ENCODE results near the gene ANXA6.
A peak's percentile ranks its signal among the peaks of the same experiment; 100 is the strongest.

The ANXA6 gene

DNA sequence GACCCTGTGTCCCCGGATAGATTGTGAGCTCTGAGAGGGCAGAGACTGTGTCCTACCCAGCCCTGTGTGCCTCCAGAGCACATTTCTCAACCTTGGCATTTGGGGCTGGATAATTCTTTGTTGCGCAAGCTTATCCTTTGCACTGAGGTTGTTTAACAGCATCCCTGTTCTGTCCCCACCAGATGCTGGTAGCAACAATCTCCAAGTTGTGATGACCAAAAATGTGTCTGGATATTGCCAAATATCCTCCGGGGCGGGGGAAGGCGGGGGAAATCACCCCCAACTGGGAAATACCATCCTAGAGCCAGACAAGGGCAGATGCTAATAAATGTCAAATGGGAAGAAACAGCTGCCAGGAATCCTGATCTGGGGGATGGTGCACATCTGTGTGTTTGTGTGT, 52.8 kb downstream of the ANXA6 start:
- peaks cover 55% of the 10 kb centered on the region for H3K36me3 Mint-ChIP-seq
- H3K4me3 Mint-ChIP-seq = no peak overlapping the region
- H3K4me1 Mint-ChIP-seq = peaks cover 18% of the 10 kb centered on the region
- no peaks in the 10 kb centered on the region for H3K27me3 Mint-ChIP-seq
- no peaks in the 10 kb centered on the region for H3K9me3 Mint-ChIP-seq
- peak overlapping the region; percentile 75 for H3K27ac Mint-ChIP-seq
- ATAC-seq (ENCODE audit: low read depth) (no peak), DNase-seq (ENCODE audit: low spot score in 2 of 2) (no peak)

DNA sequence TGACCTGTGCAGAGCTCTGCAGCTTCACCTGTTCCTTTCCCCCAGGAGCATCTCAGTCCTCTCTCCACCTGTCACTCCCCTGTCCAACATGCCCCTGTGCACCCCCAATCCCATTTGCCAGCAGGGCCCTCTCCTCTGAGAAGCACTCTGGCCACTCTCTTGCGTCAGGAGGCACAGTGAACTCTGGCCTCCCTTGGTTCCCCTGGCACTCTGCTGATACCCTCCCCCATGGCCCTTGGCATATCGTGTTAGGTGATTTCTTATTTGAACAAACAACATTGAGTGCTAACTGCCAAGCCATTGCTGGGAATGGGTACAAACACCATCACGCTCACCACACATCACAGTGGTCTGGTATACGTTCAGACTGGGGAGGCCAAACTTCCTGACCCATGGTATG, 55.8 kb downstream of the ANXA6 start:
- H3K4me3 Mint-ChIP-seq = no peak overlapping the region
- peak overlapping the region; percentile 85 for H3K27ac Mint-ChIP-seq
- ATAC-seq (ENCODE audit: low read depth) = no peak
- no peaks in the 10 kb centered on the region for H3K27me3 Mint-ChIP-seq
- no peaks in the 10 kb centered on the region for H3K9me3 Mint-ChIP-seq
- peaks cover 40% of the 10 kb centered on the region for H3K36me3 Mint-ChIP-seq
- peaks cover 28% of the 10 kb centered on the region for H3K4me1 Mint-ChIP-seq
- DNase-seq (ENCODE audit: low spot score in 2 of 2) = no peak

- H3K9me3 Mint-ChIP-seq = no peaks in the 10 kb centered on the region
- peak overlapping the region; percentile 60 for H3K27ac Mint-ChIP-seq
- ATAC-seq (ENCODE audit: low read depth) (no peak), DNase-seq (ENCODE audit: low spot score in 2 of 2) (no peak)
- no peaks in the 10 kb centered on the region for H3K27me3 Mint-ChIP-seq
- peaks cover 24% of the 10 kb centered on the region for H3K4me1 Mint-ChIP-seq
- H3K36me3 Mint-ChIP-seq = peaks cover 34% of the 10 kb centered on the region
- H3K4me3 Mint-ChIP-seq = no peak overlapping the region
Observed at GRCh38 chr5:151101151-151101550, 56.4 kb downstream of the ANXA6 start.

GRCh38 chr5:151100681-151101080, 56.9 kb downstream of the ANXA6 start:
- Mint-ChIP-seq H3K27me3 (no peaks in the 10 kb centered on the region), H3K27ac (peak overlapping the region; percentile 60), H3K36me3 (peaks cover 34% of the 10 kb centered on the region), H3K4me1 (peaks cover 29% of the 10 kb centered on the region), H3K4me3 (no peak overlapping the region), H3K9me3 (no peaks in the 10 kb centered on the region)
- DNase-seq (ENCODE audit: low spot score in 2 of 2) = no peak
- no peak for ATAC-seq (ENCODE audit: low read depth)

- peak overlapping the region; percentile 89 for H3K27ac Mint-ChIP-seq
- no peak overlapping the region for H3K4me3 Mint-ChIP-seq
- H3K9me3 Mint-ChIP-seq = no peaks in the 10 kb centered on the region
- DNase-seq (ENCODE audit: low spot score in 2 of 2) (no peak), ATAC-seq (ENCODE audit: low read depth) (no peak)
- no peaks in the 10 kb centered on the region for H3K27me3 Mint-ChIP-seq
- H3K36me3 Mint-ChIP-seq = peaks cover 29% of the 10 kb centered on the region
- peaks cover 39% of the 10 kb centered on the region for H3K4me1 Mint-ChIP-seq
Observed at GRCh38 chr5:151098768-151099121, 58.8 kb downstream of the ANXA6 start.

- H3K27ac Mint-ChIP-seq = peak overlapping the region; percentile 89
- DNase-seq (ENCODE audit: low spot score in 2 of 2) (no peak), ATAC-seq (ENCODE audit: low read depth) (no peak)
- H3K27me3 Mint-ChIP-seq = no peaks in the 10 kb centered on the region
- H3K36me3 Mint-ChIP-seq = peaks cover 24% of the 10 kb centered on the region
- no peak overlapping the region for H3K4me3 Mint-ChIP-seq
- H3K4me1 Mint-ChIP-seq = peaks cover 44% of the 10 kb centered on the region
- H3K9me3 Mint-ChIP-seq = no peaks in the 10 kb centered on the region
Observed at GRCh38 chr5:151097820-151098767, 59.5 kb downstream of the ANXA6 start.

- peak overlapping the region; percentile 89 for H3K27ac Mint-ChIP-seq
- H3K4me1 Mint-ChIP-seq = peaks cover 44% of the 10 kb centered on the region
- DNase-seq (ENCODE audit: low spot score in 2 of 2) (no peak), ATAC-seq (ENCODE audit: low read depth) (no peak)
- no peak overlapping the region for H3K4me3 Mint-ChIP-seq
- H3K36me3 Mint-ChIP-seq = peaks cover 22% of the 10 kb centered on the region
- H3K27me3 Mint-ChIP-seq = no peaks in the 10 kb centered on the region
- no peaks in the 10 kb centered on the region for H3K9me3 Mint-ChIP-seq
Observed at GRCh38 chr5:151097061-151097460, 60.5 kb downstream of the ANXA6 start.

GRCh38 chr5:151096001-151096373, 61.6 kb downstream of the ANXA6 start:
- H3K27ac Mint-ChIP-seq = peak overlapping the region; percentile 89
- no peaks in the 10 kb centered on the region for H3K9me3 Mint-ChIP-seq
- H3K36me3 Mint-ChIP-seq = peaks cover 15% of the 10 kb centered on the region
- DNase-seq (ENCODE audit: low spot score in 2 of 2) (no peak), ATAC-seq (ENCODE audit: low read depth) (no peak)
- H3K27me3 Mint-ChIP-seq = no peaks in the 10 kb centered on the region
- H3K4me3 Mint-ChIP-seq = no peak overlapping the region
- peaks cover 43% of the 10 kb centered on the region for H3K4me1 Mint-ChIP-seq

DNA sequence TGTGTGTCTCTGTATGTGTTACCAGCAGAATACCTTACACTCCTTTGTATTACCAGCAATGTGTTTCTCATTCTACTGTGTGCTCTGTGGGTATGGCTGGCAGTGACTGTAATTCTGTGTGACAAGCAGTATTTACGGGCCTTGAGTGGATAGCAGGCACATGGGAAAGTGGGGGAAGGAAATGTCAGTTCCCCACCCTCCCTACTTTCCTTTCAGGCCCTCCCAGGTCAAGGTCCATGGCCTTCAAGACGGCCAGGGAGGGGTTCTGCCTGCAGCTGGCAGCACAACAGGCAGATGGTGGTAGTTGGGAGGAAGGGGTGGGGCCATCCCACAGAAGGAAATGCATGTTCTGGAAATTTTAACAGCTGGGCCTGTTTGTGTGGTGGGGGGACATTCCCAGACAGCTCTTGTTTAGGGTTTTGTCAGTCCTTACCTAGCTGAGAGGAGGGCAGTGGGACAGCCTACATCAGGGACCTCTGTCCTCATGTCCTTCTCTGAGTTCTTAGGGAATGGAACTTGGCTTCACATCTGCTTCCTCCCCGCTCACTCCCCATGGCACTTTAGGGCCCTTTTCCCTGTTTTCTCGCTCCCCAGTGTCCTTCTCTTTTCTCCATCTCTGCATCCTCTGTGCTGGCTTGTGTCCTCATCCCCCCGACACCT, 62.1 kb downstream of the ANXA6 start:
- peaks cover 10% of the 10 kb centered on the region for H3K36me3 Mint-ChIP-seq
- DNase-seq (ENCODE audit: low spot score in 2 of 2) (no peak), ATAC-seq (ENCODE audit: low read depth) (no peak)
- H3K27ac Mint-ChIP-seq = peak overlapping the region; percentile 89
- no peak overlapping the region for H3K4me3 Mint-ChIP-seq
- no peaks in the 10 kb centered on the region for H3K9me3 Mint-ChIP-seq
- H3K27me3 Mint-ChIP-seq = no peaks in the 10 kb centered on the region
- H3K4me1 Mint-ChIP-seq = peaks cover 43% of the 10 kb centered on the region

- H3K4me3 Mint-ChIP-seq = peak overlapping the region; percentile 75
- DNase-seq (ENCODE audit: low spot score in 2 of 2) (no peak), ATAC-seq (ENCODE audit: low read depth) (no peak)
- no peaks in the 10 kb centered on the region for H3K9me3 Mint-ChIP-seq
- peak overlapping the region; percentile 89 for H3K27ac Mint-ChIP-seq
- peaks cover 3% of the 10 kb centered on the region for H3K36me3 Mint-ChIP-seq
- peaks cover 39% of the 10 kb centered on the region for H3K4me1 Mint-ChIP-seq
- no peaks in the 10 kb centered on the region for H3K27me3 Mint-ChIP-seq
Observed at GRCh38 chr5:151094852-151095245, 62.7 kb downstream of the ANXA6 start.

GRCh38 chr5:151094030-151094851, 63.3 kb downstream of the ANXA6 start:
- peak overlapping the region; percentile 89 for H3K27ac Mint-ChIP-seq
- peak overlapping the region; percentile 75 for H3K4me3 Mint-ChIP-seq
- peak; percentile 41 to 57 for DNase-seq (ENCODE audit: low spot score in 2 of 2)
- no peaks in the 10 kb centered on the region for H3K27me3 Mint-ChIP-seq
- peak; percentile 87 for ATAC-seq (ENCODE audit: low read depth)
- H3K4me1 Mint-ChIP-seq = peaks cover 39% of the 10 kb centered on the region
- H3K36me3 Mint-ChIP-seq = no peaks in the 10 kb centered on the region
- no peaks in the 10 kb centered on the region for H3K9me3 Mint-ChIP-seq

DNA sequence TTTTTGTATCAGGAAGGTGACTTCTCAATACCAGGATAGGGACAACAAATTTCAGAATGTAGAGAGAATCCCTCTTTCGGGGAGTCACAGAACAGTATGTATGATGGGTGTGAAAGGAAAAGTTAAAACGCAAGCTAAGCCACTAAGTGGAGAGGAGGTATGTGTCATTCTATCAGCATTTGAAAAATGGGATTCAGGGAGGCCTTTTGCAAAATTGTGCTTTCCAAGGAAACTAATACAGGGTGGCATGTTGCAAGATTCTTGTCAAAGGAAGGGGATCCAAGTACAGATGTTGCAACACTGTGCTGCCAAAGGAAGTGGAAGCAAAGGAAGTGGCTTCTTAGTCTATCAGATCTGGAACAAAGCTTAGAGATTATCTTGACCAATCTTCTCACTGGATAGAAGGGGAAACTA, 64.1 kb downstream of the ANXA6 start:
- Mint-ChIP-seq H3K4me3 (peak overlapping the region; percentile 40), H3K9me3 (no peaks in the 10 kb centered on the region), H3K36me3 (no peaks in the 10 kb centered on the region), H3K4me1 (peaks cover 35% of the 10 kb centered on the region), H3K27me3 (no peaks in the 10 kb centered on the region), H3K27ac (peak overlapping the region; percentile 89)
- DNase-seq (ENCODE audit: low spot score in 2 of 2) (no peak), ATAC-seq (ENCODE audit: low read depth) (peak; percentile 8)

DNA sequence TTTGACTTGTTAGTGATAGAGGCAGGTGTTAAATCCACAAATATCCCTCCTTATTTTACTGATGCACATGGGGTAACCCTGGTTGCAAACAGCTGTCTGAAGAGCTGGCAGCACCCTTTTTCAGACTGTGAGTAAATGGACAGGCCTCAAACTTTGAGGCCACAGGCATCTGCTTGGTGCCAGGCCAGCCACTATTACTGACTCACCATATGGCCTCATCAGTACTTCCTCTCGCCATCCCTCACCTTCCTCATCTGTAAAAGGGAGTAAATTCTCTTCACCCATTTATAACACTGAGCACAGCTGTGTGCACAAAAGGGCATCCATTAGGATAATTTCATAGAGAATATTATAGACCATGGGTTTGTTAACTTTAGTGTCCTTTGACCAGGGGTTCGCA, 64.8 kb downstream of the ANXA6 start:
- Mint-ChIP-seq H3K27me3 (no peaks in the 10 kb centered on the region), H3K27ac (no peak overlapping the region), H3K9me3 (no peaks in the 10 kb centered on the region), H3K36me3 (no peaks in the 10 kb centered on the region), H3K4me3 (no peak overlapping the region), H3K4me1 (peaks cover 31% of the 10 kb centered on the region)
- DNase-seq (ENCODE audit: low spot score in 2 of 2) = no peak
- no peak for ATAC-seq (ENCODE audit: low read depth)

- H3K27me3 Mint-ChIP-seq = no peaks in the 10 kb centered on the region
- DNase-seq (ENCODE audit: low spot score in 2 of 2) (no peak), ATAC-seq (ENCODE audit: low read depth) (no peak)
- peaks cover 45% of the 10 kb centered on the region for H3K4me1 Mint-ChIP-seq
- peak overlapping the region; percentile 21 for H3K27ac Mint-ChIP-seq
- no peaks in the 10 kb centered on the region for H3K9me3 Mint-ChIP-seq
- H3K4me3 Mint-ChIP-seq = no peak overlapping the region
- no peaks in the 10 kb centered on the region for H3K36me3 Mint-ChIP-seq
Observed at GRCh38 chr5:151089726-151090125, 67.9 kb downstream of the ANXA6 start.
